GM23338 (cell line): ENCODE results near the gene CA6.

Experiments used
- EZH2 ChIP-seq: fragments of 200-600 bp; sonication (generic); IDR thresholded peaks from one replicate; pipeline ENCODE4 v1.8.0; 2017; ENCODE audit warnings: antibody characterized with exemption, mild to moderate bottlenecking, low read depth; ENCODE audit not compliant: unreplicated experiment
- EZH2phosphoT487 ChIP-seq: fragments of 200-600 bp; sonication (generic); IDR thresholded peaks from one replicate; pipeline ENCODE4 v1.8.1; 2018; ENCODE audit warnings: antibody characterized with exemption; ENCODE audit not compliant: unreplicated experiment
- JUNB ChIP-seq: IDR thresholded peaks from one replicate; pipeline ENCODE4 v1.6.1; 2016; ENCODE audit warnings: antibody characterized with exemption; ENCODE audit not compliant: unreplicated experiment
- POLR2AphosphoS5 ChIP-seq: IDR thresholded peaks from 2 replicates; pipeline ENCODE4 v1.6.1; 2016; ENCODE audit warnings: antibody characterized with exemption, low read depth
- STAT1 ChIP-seq: IDR thresholded peaks from one replicate; pipeline ENCODE4 v1.6.1; 2016; ENCODE audit warnings: antibody characterized with exemption; ENCODE audit not compliant: unreplicated experiment
- ZNF114 ChIP-seq: fragments of 250-450 bp; sonication (Bioruptor Pico); IDR thresholded peaks from 2 replicates; pipeline ENCODE4 v1.5.0; 2020; ENCODE audit warnings: mild to moderate bottlenecking, moderate library complexity
- ZNF331 ChIP-seq: fragments of 250-450 bp; sonication (Bioruptor Pico); IDR thresholded peaks from 2 replicates; pipeline ENCODE4 v1.5.0; 2020; ENCODE audit warnings: low read depth, mild to moderate bottlenecking, moderate library complexity
- TF ChIP-seq, protein P1 (sequence below), 2 experiments: fragments of 200-600 bp in 1 of 2; sonication (generic) in 1 of 2; conservative IDR thresholded peaks; 2 replicates each; pipeline versions ENCODE4 v1.5.1 to v1.6.1; 2016 to 2017; ENCODE audit warnings: antibody characterized with exemption in 2 of 2, low read depth in 2 of 2, mild to moderate bottlenecking in 2 of 2, moderate library complexity in 1 of 2
- TF ChIP-seq, protein P2 (sequence below): IDR thresholded peaks from 2 replicates; pipeline ENCODE4 v1.6.1; 2016; ENCODE audit warnings: antibody characterized with exemption
- TF ChIP-seq, protein P3 (sequence below): IDR thresholded peaks from one replicate; pipeline ENCODE4 v1.6.1; 2018; ENCODE audit warnings: antibody characterized with exemption; ENCODE audit not compliant: unreplicated experiment

GRCh38 chr1:9018333-9018732 is 72.7 kb downstream of the CA6 start:
- TF ChIP-seq, protein P1, sequence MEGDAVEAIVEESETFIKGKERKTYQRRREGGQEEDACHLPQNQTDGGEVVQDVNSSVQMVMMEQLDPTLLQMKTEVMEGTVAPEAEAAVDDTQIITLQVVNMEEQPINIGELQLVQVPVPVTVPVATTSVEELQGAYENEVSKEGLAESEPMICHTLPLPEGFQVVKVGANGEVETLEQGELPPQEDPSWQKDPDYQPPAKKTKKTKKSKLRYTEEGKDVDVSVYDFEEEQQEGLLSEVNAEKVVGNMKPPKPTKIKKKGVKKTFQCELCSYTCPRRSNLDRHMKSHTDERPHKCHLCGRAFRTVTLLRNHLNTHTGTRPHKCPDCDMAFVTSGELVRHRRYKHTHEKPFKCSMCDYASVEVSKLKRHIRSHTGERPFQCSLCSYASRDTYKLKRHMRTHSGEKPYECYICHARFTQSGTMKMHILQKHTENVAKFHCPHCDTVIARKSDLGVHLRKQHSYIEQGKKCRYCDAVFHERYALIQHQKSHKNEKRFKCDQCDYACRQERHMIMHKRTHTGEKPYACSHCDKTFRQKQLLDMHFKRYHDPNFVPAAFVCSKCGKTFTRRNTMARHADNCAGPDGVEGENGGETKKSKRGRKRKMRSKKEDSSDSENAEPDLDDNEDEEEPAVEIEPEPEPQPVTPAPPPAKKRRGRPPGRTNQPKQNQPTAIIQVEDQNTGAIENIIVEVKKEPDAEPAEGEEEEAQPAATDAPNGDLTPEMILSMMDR (conservative IDR thresholded peaks at IDR 0.05; ENCODE audit: low read depth in 2 of 2): no peak
- TF ChIP-seq EZH2 (no peak), POLR2AphosphoS5 (no peak), ZNF331 (no peak), EZH2phosphoT487 (no peak), JUNB (no peak), ZNF114 (no peak), STAT1 (no peak)
- TF ChIP-seq, protein P2, sequence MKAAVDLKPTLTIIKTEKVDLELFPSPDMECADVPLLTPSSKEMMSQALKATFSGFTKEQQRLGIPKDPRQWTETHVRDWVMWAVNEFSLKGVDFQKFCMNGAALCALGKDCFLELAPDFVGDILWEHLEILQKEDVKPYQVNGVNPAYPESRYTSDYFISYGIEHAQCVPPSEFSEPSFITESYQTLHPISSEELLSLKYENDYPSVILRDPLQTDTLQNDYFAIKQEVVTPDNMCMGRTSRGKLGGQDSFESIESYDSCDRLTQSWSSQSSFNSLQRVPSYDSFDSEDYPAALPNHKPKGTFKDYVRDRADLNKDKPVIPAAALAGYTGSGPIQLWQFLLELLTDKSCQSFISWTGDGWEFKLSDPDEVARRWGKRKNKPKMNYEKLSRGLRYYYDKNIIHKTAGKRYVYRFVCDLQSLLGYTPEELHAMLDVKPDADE: no peak
- TF ChIP-seq, protein P3, sequence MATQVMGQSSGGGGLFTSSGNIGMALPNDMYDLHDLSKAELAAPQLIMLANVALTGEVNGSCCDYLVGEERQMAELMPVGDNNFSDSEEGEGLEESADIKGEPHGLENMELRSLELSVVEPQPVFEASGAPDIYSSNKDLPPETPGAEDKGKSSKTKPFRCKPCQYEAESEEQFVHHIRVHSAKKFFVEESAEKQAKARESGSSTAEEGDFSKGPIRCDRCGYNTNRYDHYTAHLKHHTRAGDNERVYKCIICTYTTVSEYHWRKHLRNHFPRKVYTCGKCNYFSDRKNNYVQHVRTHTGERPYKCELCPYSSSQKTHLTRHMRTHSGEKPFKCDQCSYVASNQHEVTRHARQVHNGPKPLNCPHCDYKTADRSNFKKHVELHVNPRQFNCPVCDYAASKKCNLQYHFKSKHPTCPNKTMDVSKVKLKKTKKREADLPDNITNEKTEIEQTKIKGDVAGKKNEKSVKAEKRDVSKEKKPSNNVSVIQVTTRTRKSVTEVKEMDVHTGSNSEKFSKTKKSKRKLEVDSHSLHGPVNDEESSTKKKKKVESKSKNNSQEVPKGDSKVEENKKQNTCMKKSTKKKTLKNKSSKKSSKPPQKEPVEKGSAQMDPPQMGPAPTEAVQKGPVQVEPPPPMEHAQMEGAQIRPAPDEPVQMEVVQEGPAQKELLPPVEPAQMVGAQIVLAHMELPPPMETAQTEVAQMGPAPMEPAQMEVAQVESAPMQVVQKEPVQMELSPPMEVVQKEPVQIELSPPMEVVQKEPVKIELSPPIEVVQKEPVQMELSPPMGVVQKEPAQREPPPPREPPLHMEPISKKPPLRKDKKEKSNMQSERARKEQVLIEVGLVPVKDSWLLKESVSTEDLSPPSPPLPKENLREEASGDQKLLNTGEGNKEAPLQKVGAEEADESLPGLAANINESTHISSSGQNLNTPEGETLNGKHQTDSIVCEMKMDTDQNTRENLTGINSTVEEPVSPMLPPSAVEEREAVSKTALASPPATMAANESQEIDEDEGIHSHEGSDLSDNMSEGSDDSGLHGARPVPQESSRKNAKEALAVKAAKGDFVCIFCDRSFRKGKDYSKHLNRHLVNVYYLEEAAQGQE: no peak
